Upper lobe of left lung (tissue), 4 donors: Measurements from ENCODE around the gene KIF7.

Source experiments
- EP300 ChIP-seq, 4 donors: sonication (generic); formaldehyde crosslinking; IDR thresholded peaks; one replicate each; pipeline ENCODE4 v1.5.1; 2017; ENCODE audit warnings: antibody characterized with exemption in 4 of 4, control low read depth in 2 of 4
- POLR2A ChIP-seq, 4 donors: fragments of 450-650 bp; IDR thresholded peaks; one replicate each; pipeline ENCODE4 v1.5.1; 2016 to 2017; ENCODE audit warnings: antibody characterized with exemption in 4 of 4, mild to moderate bottlenecking in 2 of 4
- POLR2AphosphoS5 ChIP-seq, 2 donors: sonication (generic); formaldehyde crosslinking; IDR thresholded peaks; one replicate each; pipeline ENCODE4 v1.5.1; 2017; ENCODE audit warnings: antibody characterized with exemption in 2 of 2
- TF ChIP-seq, protein P1 (sequence below), 6 experiments: fragments of 450-650 bp in 4 of 6; fragments of 200-600 bp in 2 of 6; sonication (generic) in 2 of 6; IDR thresholded peaks; one replicate each; pipeline ENCODE4 v1.5.1; 2016 to 2019; ENCODE audit warnings: antibody characterized with exemption in 6 of 6

DNA sequence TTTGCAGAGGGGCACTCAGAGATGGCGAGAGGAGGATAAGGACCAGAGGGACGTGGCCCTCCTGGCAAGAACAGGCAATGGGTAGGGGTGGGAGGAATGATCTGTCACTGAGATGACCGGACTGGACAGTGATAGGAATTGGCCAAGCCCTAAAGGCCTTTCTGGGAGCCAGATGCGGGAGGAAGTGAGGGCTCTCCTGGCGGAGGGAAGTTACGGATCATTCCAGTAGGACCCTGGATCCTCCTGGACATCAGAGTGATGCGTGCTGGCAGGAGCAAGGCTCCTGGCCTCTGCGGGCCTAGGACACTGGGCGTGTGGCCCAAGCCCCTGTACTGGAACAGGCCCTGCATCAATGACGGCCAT is 23.4 kb downstream of the KIF7 start:
- no peak for TF ChIP-seq POLR2A (IDR thresholded peaks at IDR 0.05)
- TF ChIP-seq, protein P1, sequence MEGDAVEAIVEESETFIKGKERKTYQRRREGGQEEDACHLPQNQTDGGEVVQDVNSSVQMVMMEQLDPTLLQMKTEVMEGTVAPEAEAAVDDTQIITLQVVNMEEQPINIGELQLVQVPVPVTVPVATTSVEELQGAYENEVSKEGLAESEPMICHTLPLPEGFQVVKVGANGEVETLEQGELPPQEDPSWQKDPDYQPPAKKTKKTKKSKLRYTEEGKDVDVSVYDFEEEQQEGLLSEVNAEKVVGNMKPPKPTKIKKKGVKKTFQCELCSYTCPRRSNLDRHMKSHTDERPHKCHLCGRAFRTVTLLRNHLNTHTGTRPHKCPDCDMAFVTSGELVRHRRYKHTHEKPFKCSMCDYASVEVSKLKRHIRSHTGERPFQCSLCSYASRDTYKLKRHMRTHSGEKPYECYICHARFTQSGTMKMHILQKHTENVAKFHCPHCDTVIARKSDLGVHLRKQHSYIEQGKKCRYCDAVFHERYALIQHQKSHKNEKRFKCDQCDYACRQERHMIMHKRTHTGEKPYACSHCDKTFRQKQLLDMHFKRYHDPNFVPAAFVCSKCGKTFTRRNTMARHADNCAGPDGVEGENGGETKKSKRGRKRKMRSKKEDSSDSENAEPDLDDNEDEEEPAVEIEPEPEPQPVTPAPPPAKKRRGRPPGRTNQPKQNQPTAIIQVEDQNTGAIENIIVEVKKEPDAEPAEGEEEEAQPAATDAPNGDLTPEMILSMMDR (IDR thresholded peaks at IDR 0.05): no peak
- TF ChIP-seq POLR2AphosphoS5 (IDR thresholded peaks at IDR 0.05): no peak
- TF ChIP-seq EP300 (IDR thresholded peaks at IDR 0.05): no peak
